Right lobe of liver (tissue), 6 donors: Measurements from ENCODE around the gene HSPG2. TPM values are rescaled to one million over a fixed set of nuclear protein-coding genes. Genes with fewer than 3 reads are reported as not detected.

ENCODE experiments used
- ATAC-seq, 4 donors: fragments of 200-7000 bp; cut with Tn5 transposase; one replicate each; pipeline ENCODE4 v1.9.1; 2020; ENCODE audit warnings: mild to moderate bottlenecking in 4 of 4, moderate library complexity in 4 of 4
- DNase-seq, 3 donors: peaks; one replicate each; pipeline ENCODE4 v3.0.0-alpha.2; 2020
- H3K27ac ChIP-seq, 3 donors: fragments of 200-600 bp; one replicate each; pipeline ENCODE4 v1.8.0; 2022
- H3K27me3 ChIP-seq, 2 donors: fragments of 200-600 bp; one replicate each; pipeline ENCODE4 v1.8.0; 2022
- H3K36me3 ChIP-seq, 4 donors: fragments of 200-600 bp; sonication (generic) in 1 of 4; one replicate each; pipeline versions ENCODE4 v1.5.1 to v1.8.0; 2017 to 2022; ENCODE audit warnings: control low read depth in 1 of 4
- H3K4me1 ChIP-seq, 4 donors: fragments of 200-600 bp; sonication (generic) in 1 of 4; one replicate each; pipeline versions ENCODE4 v1.5.1 to v1.8.0; 2017 to 2022; ENCODE audit warnings: control low read depth in 1 of 4
- H3K4me3 ChIP-seq, 3 donors: fragments of 200-600 bp; one replicate each; pipeline ENCODE4 v1.8.0; 2022
- H3K9me3 ChIP-seq, 4 donors: fragments of 200-600 bp; sonication (generic) in 1 of 4; one replicate each; pipeline versions ENCODE4 v1.5.1 to v1.8.0; 2017 to 2022; ENCODE audit warnings: control low read depth in 1 of 4
- CTCF ChIP-seq, 4 donors: fragments of 200-600 bp in 3 of 4; fragments of 450-650 bp in 1 of 4; IDR thresholded peaks; one replicate each; pipeline versions ENCODE4 v1.5.1 to v1.8.0; 2016 to 2022; ENCODE audit warnings: antibody characterized with exemption in 4 of 4, mild to moderate bottlenecking in 2 of 4
- POLR2A ChIP-seq: fragments of 450-650 bp; IDR thresholded peaks from one replicate; pipeline ENCODE4 v1.6.1; 2017; ENCODE audit warnings: antibody characterized with exemption, mild to moderate bottlenecking
- WGBS: methylation state at CpG from one replicate; pipeline ENCODE4 v1.1.6; 2018; ENCODE audit warnings: low coverage, low lambda C conversion rate; ENCODE audit not compliant: insufficient coverage; ENCODE audit errors: missing lambda C conversion rate; 5-methylcytosine and 5-hydroxymethylcytosine counted together
- intact Hi-C, 2 donors: fragments of 100-400 bp; cut with DNase I; formaldehyde crosslinking; loops; one replicate each; pipeline versions ENCODE4 v1.11.2 to v1.14.1; 2022
- total RNA-seq, 6 experiments: library from RNA; depleted of rRNA in 2 of 6; stranded (reverse); fragments of >200 nt in 2 of 6; fragmentation: NEBNext Ultra II Directional in 3 of 6; extraction: Animal tissue kit (Norgen Biotek cat#: 25700) in 3 of 6; gene quantifications; one replicate each; pipeline versions ENCODE4 v1.1.0 to v1.2.4, GENCODE V29; 2016 to 2023
- donor health status: DM: no; HTN: yes; CAD: no.
- donor health status: DM: no; HTN: no; CAD: no.
- donor health status: DM: no; HTN: no; CAD: no.
- donor health status: DM: no; HTN: yes; CAD: no.
- donor health status: DM: no; HTN: yes; CAD: no.

The HSPG2 gene
- total RNA-seq, 6 experiments from 2014 or later = 31.3 to 90.9 (median 43.7) TPM

- H3K27me3 ChIP-seq = no peaks in the 10 kb centered on the region
- H3K27ac ChIP-seq = no peak overlapping the region
- intact Hi-C loops = no loop called here
- no peaks in the 10 kb centered on the region for H3K9me3 ChIP-seq
- no peaks in the 10 kb centered on the region for H3K36me3 ChIP-seq
- no peak overlapping the region for H3K4me3 ChIP-seq
- no peak for TF ChIP-seq POLR2A
- TF ChIP-seq CTCF (IDR thresholded peaks at IDR 0.05) = no peak
- ATAC-seq (no peak), DNase-seq (no peak)
- H3K4me1 ChIP-seq = no peaks in the 10 kb centered on the region
- 56% methylated on average over 3 of the region's 35 CpGs for WGBS
Observed at GRCh38 chr1:21855257-21856096, 81.6 kb downstream of the HSPG2 start.

- intact Hi-C loops = no loop called here
- ATAC-seq (no peak), DNase-seq (no peak)
- no peaks in the 10 kb centered on the region for H3K9me3 ChIP-seq
- TF ChIP-seq CTCF (IDR thresholded peaks at IDR 0.05) = no peak
- no peak for TF ChIP-seq POLR2A
- no peak overlapping the region for H3K27ac ChIP-seq
- H3K36me3 ChIP-seq = no peaks in the 10 kb centered on the region
- H3K4me3 ChIP-seq = no peak overlapping the region
- no peaks in the 10 kb centered on the region for H3K27me3 ChIP-seq
- WGBS = 92% methylated on average over 8 of the region's 13 CpGs
- no peaks in the 10 kb centered on the region for H3K4me1 ChIP-seq
Observed at GRCh38 chr1:21854751-21855131, 82.4 kb downstream of the HSPG2 start.

DNA sequence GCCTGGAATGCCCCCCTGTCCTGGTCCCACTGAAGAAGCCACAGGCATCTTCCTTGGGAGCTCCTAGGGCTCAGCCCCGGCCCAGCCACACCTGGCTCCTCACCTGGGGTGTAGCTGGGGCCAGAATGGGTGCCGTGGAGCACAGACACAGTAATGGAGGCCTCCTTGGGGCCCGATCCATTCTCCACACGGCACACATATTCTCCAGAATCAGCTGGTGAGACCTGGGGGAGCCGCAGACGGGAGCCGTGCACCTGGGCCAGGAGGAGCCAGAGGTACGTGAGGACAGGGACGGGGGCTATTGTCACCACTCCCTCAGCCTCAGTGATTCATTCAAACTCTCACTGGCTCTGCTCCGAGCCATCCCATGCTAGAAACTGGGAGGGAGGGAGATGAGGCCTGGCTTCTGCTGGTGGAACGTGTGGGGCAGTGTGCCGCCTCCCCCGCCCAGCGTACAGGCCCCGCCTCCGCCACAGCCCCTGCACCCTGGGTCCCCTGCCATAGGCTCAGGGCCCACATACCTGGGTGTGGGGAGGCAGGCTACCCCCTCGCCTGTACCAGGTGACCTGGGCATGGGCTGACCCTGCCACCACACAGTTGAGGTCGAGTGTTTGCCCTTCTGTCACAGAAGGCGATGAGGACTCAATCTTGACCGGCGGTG is 82.9 kb downstream of the HSPG2 start:
- no peak overlapping the region for H3K27ac ChIP-seq
- H3K9me3 ChIP-seq = no peaks in the 10 kb centered on the region
- no peaks in the 10 kb centered on the region for H3K4me1 ChIP-seq
- H3K4me3 ChIP-seq = no peak overlapping the region
- TF ChIP-seq CTCF (IDR thresholded peaks at IDR 0.05) (no peak), POLR2A (no peak)
- no CpG with 5 or more reads among the region's 21 CpGs for WGBS
- H3K27me3 ChIP-seq = no peaks in the 10 kb centered on the region
- H3K36me3 ChIP-seq = no peaks in the 10 kb centered on the region
- intact Hi-C loops = no loop called here
- ATAC-seq = no peak
- peak in 1 of 3 donors; percentile 45 for DNase-seq

DNA sequence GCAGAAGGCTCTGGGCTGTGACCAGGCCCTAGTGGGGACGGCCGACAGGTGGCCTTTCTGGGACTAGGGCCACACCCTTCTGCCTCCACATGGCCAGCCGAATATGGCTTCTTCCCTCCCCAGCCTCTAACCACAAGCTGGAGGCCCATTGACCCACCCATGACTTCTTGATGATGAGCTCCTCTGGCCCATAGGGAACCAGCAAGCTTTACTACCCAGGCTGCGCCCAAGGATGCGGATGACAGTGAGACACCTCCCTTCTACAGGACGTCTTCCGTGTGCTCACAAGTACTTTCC is 84.0 kb downstream of the HSPG2 start:
- Histone ChIP-seq H3K27ac (no peak overlapping the region), H3K36me3 (no peaks in the 10 kb centered on the region)
- no peak for ATAC-seq

More for the DNA sequence above, 84.0 kb downstream of the HSPG2 start:
- Histone ChIP-seq H3K4me1 (no peaks in the 10 kb centered on the region), H3K9me3 (no peaks in the 10 kb centered on the region), H3K27me3 (no peaks in the 10 kb centered on the region), H3K4me3 (no peak overlapping the region)
- no peak for TF ChIP-seq CTCF (IDR thresholded peaks at IDR 0.05)
- TF ChIP-seq POLR2A = no peak
- DNase-seq = no peak
- intact Hi-C loops = no loop called here
- no CpG with 5 or more reads among the region's 7 CpGs for WGBS
